Muscle of leg (tissue), 11 donors: ENCODE data around the gene MACC1. TPM values are rescaled to one million over a fixed set of nuclear protein-coding genes. Genes with fewer than 3 reads are reported as not detected.
A peak's percentile ranks its signal among the peaks of the same experiment; 100 is the strongest.

Experiments
- DNase-seq: peaks from one replicate; pipeline ENCODE4 v3.0.0; 2013
- H3K27ac ChIP-seq: one replicate; pipeline ENCODE4 v1.5.1; 2013; ENCODE audit warnings: mild to moderate bottlenecking, low read length, control low read depth
- H3K27me3 ChIP-seq: one replicate; pipeline ENCODE4 v1.6.1; 2013; ENCODE audit warnings: low read length; ENCODE audit not compliant: control insufficient read depth, insufficient read depth
- H3K36me3 ChIP-seq: one replicate; pipeline ENCODE4 v1.6.1; 2013; ENCODE audit warnings: low read length; ENCODE audit not compliant: control insufficient read depth, insufficient read depth
- H3K4me1 ChIP-seq: one replicate; pipeline ENCODE4 v1.6.1; 2013; ENCODE audit warnings: low read length; ENCODE audit not compliant: control insufficient read depth, insufficient read depth
- H3K4me3 ChIP-seq: one replicate; pipeline ENCODE4 v1.5.1; 2013; ENCODE audit warnings: low read length, control low read depth
- H3K9me3 ChIP-seq: replicated peaks from 2 replicates; pipeline ENCODE4 v1.6.1; 2013; ENCODE audit warnings: low read depth, low read length; ENCODE audit not compliant: control insufficient read depth
- WGBS: methylation state at CpG from one replicate; pipeline ENCODE4 v1.1.5; 2013; ENCODE audit warnings: missing lambda C conversion rate; ENCODE audit not compliant: insufficient coverage; 5-methylcytosine and 5-hydroxymethylcytosine counted together
- polyA plus RNA-seq, 8 donors: library from polyadenylated mRNA; unstranded; fragments of 120-200 nt; gene quantifications; one replicate each; pipeline versions ENCODE4 v1.2.1 to v1.2.3, GENCODE V29; 2013; ENCODE audit warnings: inconsistent platforms in 1 of 8, low replicate concordance in 1 of 8; ENCODE audit not compliant: insufficient read length in 8 of 8, insufficient read depth in 1 of 8
- total RNA-seq: library from RNA; stranded (reverse); fragments of 120-200 nt; gene quantifications from one replicate; pipeline ENCODE4 v1.2.4, GENCODE V29; 2013

Gene MACC1
- total and polyA plus RNA-seq, 9 donors = 0.04 to 2.7 (median 0.09) TPM

DNA sequence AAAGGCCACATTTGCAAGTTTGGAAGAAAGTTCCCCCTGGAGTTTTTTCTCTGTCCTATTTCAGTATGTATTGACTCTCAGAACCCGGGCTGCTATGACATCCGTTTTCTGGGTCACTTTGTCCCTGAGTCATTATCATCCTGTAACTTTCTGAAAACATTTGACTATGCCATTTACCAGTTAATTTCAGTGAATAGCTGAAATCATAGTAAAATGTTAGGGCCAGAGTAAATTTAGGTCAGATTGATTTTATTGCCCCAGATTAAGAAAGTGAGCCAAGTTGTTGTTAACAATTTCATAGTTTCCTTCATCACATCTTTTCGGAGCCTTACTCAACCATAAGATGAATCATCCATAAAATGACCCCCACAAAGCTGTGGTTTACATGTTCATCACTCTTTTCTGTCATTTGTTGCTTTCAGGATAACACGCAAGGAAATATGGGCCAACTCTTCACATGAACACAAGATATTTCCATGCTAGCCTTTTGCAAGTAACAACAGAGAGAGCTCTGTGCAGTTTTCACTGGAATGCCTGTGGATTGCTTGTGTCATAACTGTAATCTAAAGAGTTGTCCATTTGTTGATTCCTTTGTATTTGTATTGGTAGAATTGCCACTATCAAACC is 3.9 kb upstream of the MACC1 start:
- Histone ChIP-seq H3K27ac (no peak overlapping the region), H3K36me3 (no peaks in the 10 kb centered on the region), H3K27me3 (no peaks in the 10 kb centered on the region), H3K9me3 (no peaks in the 10 kb centered on the region), H3K4me3 (no peak overlapping the region), H3K4me1 (no peaks in the 10 kb centered on the region)
- WGBS = 33% methylated on average over 1 of the region's 4 CpGs
- DNase-seq = no peak

DNA sequence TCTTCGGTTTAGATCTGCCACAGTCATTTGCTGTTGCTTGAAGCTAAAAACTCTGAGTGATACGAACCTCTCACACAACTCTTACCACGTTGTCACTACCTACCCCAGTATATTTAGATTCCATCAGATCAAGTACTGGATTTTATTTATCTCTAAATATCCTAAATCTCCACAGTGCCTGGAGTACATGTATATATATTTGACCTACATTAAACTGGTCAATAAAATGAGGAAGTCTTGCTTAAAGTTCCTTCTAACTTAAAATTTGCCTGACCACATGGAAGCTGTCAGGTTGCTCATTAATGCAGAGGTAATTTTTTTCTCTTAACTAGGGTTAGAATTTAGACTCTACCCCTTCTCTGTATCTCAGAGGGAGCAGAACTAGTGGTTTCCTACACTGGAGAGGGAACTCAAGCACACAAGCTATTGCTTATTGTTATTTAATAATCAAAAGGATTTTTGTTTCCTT is 3.1 kb upstream of the MACC1 start:
- H3K4me1 ChIP-seq = no peaks in the 10 kb centered on the region
- WGBS = no CpG with 5 or more reads among the region's 3 CpGs
- no peak overlapping the region for H3K4me3 ChIP-seq
- H3K36me3 ChIP-seq = no peaks in the 10 kb centered on the region
- H3K9me3 ChIP-seq = no peaks in the 10 kb centered on the region
- H3K27ac ChIP-seq = peak overlapping the region; percentile 57
- no peaks in the 10 kb centered on the region for H3K27me3 ChIP-seq
- no peak for DNase-seq

DNA sequence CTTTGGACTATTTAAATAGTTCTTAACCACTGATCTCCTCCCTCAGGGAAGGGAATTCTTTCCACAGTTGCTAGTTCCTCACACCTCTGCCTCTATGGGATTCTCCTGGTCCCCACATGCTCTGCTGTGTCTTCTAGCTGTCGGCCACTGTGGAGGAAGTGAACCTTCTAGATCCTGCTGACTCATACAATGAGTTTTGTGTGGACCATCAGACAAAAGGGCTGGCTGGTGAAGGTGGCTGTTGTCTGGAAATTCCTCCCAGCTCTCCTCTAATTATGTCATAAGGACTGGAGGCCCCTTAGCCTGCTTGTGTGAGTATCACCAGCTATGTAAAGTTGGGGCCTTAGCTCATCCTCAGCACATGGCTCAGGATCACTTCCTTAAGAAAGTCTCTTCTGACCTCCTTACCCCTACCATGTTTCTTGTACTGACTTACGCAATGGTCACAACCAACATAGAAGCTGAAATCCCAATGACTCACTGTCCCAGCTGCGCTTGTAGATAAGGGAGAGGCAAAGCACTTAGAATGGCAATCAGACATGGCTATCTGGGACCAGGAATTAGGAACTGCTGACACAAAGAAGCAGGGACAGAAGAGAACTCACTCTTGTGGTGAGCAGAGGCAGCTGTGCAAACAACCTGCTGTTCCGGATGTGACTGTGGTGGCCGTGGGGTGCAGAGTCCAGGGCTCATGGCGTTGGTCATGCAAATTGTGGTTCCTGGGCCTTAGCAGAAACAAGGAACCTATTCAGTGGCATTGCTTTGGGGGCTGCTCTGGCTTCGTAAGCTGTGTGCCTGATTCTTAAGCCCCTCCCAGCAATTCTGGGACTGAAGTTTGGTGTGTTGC is 2.5 kb upstream of the MACC1 start:
- 95% methylated on average over 5 of the region's 7 CpGs for WGBS
- no peaks in the 10 kb centered on the region for H3K27me3 ChIP-seq
- DNase-seq = peak; percentile 55

DNA sequence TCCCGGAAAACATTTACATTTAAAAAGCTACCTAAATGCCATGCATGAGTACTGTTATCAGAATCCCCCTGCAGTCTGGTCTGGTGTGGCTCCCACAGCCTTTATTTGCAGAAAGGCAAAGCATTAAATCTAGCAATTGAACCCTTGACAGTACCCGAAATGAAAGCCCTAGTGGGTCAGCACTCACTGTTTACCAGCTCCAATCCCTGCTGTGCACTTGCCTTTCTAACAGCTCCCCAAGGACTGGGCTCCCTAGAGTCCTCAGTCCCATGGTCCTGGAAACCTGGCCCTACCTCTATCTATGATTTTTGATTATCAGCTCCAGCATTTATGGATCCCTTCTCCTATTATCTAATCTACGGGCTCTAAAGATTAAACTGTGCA is 1.9 kb upstream of the MACC1 start:
- H3K36me3 ChIP-seq = no peaks in the 10 kb centered on the region
- H3K4me3 ChIP-seq = no peak overlapping the region
- H3K27me3 ChIP-seq = no peaks in the 10 kb centered on the region
- H3K27ac ChIP-seq = no peak overlapping the region
- no peaks in the 10 kb centered on the region for H3K9me3 ChIP-seq
- no peaks in the 10 kb centered on the region for H3K4me1 ChIP-seq
- WGBS = 82% methylated on average over 1 of the region's 3 CpGs
- no peak for DNase-seq

More for the DNA sequence above, 2.5 kb upstream of the MACC1 start:
- Histone ChIP-seq H3K9me3 (no peaks in the 10 kb centered on the region), H3K36me3 (no peaks in the 10 kb centered on the region), H3K4me3 (no peak overlapping the region), H3K4me1 (no peaks in the 10 kb centered on the region), H3K27ac (peak overlapping the region; percentile 57)

DNA sequence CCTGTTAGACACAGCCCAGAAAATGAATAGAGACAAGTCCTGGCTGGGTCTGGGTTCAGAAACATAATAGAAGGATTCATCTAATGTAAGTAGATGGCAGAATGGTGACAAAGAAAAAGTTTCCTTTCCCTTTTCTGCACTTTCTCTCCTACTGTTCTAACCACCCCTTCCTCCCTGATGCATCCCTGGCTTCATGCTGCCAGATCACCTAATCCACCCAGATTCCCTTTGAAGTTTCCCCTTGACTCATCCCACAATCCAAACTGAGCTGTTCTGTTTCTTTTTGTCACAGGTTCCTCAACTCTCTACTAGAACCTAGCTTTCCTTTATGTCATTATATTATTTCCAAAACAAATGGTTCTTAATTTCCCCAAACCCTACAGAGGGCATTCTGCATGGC is 1.1 kb upstream of the MACC1 start:
- DNase-seq = no peak
- H3K27me3 ChIP-seq = no peaks in the 10 kb centered on the region
- no peaks in the 10 kb centered on the region for H3K36me3 ChIP-seq
- no peak overlapping the region for H3K4me3 ChIP-seq
- no peaks in the 10 kb centered on the region for H3K9me3 ChIP-seq
- H3K4me1 ChIP-seq = no peaks in the 10 kb centered on the region
- H3K27ac ChIP-seq = no peak overlapping the region

DNA sequence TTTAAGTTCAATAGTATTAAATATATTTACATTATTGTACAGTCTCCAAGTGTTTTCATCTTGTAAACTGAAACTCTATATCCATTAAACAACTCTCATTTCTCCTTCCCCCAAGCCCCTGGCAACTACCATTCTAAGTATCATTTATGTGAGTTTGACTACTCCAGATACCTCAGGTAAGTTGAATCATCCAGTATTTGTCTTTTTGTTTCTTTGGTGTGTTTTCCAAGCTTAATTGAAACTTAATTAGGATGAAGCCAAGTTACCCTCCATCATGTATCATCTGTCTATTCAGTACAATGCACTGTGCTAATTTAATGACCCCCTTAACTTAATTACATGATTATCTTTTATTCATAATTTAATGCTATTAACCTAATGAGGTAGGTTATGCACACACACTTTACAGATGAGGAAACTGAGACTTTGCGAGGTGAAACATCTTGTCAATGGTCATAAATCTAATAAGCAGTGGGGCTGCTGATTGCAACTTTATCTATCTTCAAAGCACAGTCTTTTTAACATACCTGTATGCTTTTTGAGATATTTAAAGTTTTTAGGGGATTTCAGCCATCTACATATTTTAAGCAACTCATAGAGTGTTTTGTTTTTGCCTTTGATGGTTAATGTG is 663 bp downstream of the MACC1 start:
- no peak for DNase-seq
- Histone ChIP-seq H3K9me3 (no peaks in the 10 kb centered on the region), H3K27ac (no peak overlapping the region), H3K27me3 (no peaks in the 10 kb centered on the region), H3K36me3 (no peaks in the 10 kb centered on the region), H3K4me3 (no peak overlapping the region), H3K4me1 (no peaks in the 10 kb centered on the region)
- WGBS = no CpG with 5 or more reads among the region's 1 CpG

DNA sequence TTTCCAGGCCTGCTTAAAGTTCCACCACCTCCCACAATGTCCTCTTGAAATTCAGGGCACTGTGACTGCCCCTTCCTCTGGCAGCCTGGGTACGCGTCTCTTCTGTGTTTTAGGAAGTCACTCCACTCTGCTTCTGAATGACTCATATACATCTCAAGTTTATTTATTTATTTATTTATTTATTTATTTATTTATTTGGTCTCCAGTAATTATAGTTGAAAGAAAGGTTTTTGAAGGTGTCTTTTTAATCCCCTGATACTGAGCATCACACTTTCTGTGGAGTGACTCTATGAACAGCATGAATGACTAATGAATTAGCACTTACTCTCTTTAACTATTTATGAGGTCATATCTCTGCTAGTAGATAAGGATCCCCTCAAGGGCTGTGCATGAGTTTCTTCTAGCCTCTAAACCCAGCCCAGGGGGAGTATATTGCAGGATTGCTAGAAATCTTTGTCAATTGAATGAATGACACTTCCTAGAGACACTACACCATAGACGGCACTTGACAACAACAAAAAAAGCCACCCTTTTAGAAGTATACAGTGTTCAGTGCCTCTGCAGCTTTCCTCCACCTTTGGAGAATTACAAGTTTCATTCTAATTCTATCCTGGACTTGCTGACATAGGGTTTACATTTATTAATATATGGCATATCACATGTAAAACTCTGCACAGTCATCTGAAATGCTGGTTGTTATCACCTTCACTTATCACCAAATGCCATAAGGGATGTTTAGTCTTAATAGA is 2.1 kb downstream of the MACC1 start:
- Histone ChIP-seq H3K9me3 (no peaks in the 10 kb centered on the region), H3K4me3 (no peak overlapping the region), H3K27me3 (no peaks in the 10 kb centered on the region), H3K4me1 (no peaks in the 10 kb centered on the region), H3K36me3 (no peaks in the 10 kb centered on the region), H3K27ac (no peak overlapping the region)
- DNase-seq = no peak
- WGBS = no CpG with 5 or more reads among the region's 3 CpGs

DNA sequence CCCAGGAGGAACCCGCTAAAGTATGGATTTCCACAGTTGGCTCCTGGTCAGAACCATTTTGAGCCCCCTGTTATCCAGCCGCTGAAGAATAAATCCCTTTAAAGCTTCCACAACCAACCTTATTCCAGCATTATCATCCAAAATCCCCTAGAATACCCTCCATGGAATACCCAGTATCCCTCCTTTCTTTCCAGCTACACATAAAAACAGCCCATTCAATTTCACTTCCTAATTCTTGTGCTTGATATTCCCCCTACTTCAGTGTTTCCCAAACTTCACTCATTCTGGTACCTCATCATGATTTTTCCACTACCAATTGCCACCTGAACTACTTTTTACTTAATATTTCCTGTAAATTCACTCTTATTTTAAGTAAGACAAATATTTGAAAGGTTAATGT is 3.1 kb downstream of the MACC1 start:
- Histone ChIP-seq H3K4me3 (no peak overlapping the region), H3K4me1 (no peaks in the 10 kb centered on the region), H3K36me3 (no peaks in the 10 kb centered on the region), H3K27me3 (no peaks in the 10 kb centered on the region), H3K27ac (no peak overlapping the region), H3K9me3 (no peaks in the 10 kb centered on the region)
- DNase-seq = no peak
- 63% methylated on average over 2 of the region's 2 CpGs for whole genome bisulfite sequencing

DNA sequence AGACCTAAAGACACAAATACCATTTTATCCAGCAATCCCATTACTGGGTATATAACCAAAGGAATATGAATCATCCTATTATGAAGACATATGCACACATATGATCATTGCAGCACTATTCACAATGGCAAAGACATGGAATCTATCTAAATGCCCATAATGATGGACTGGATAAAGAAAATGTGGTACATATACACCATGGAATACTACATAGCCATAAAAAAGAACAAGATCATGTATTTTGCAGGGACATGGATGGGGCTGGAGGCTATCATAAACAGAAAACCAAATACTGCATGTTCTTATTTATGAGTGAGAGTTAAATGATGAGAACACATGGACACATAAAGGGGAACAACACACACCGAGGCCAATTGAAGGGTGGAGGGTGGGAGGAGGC is 3.8 kb downstream of the MACC1 start:
- Histone ChIP-seq H3K27ac (no peak overlapping the region), H3K36me3 (no peaks in the 10 kb centered on the region), H3K27me3 (no peaks in the 10 kb centered on the region), H3K9me3 (peaks cover 3% of the 10 kb centered on the region), H3K4me1 (no peaks in the 10 kb centered on the region), H3K4me3 (no peak overlapping the region)
- no peak for DNase-seq
- no CpG with 5 or more reads among the region's 1 CpG for WGBS

DNA sequence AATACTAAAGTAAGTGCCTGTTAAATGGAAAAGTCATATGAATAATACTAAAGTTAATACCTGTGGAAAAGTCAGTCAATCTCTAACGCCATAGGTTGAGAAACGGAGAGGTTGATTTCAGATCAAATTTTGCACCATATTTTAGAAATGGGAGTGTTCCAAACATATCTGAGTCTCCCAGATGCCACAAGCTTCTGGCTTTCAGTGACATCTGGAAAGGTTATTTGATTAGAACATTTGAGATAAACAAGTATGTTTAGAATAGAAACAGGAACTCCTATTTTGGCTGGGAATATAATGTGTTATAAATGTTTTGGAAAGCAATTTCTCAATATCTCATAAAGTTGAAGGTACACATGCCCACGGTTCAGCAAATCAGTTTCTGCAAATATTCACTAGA is 5.8 kb downstream of the MACC1 start:
- no CpG with 5 or more reads among the region's 3 CpGs for WGBS
- no peaks in the 10 kb centered on the region for H3K36me3 ChIP-seq
- H3K4me3 ChIP-seq = no peak overlapping the region
- H3K9me3 ChIP-seq = peaks cover 3% of the 10 kb centered on the region
- DNase-seq = no peak
- H3K27ac ChIP-seq = no peak overlapping the region
- no peaks in the 10 kb centered on the region for H3K27me3 ChIP-seq
- no peaks in the 10 kb centered on the region for H3K4me1 ChIP-seq
